ENCODE measurements around the gene SNX3.

Gene SNX3

DNA sequence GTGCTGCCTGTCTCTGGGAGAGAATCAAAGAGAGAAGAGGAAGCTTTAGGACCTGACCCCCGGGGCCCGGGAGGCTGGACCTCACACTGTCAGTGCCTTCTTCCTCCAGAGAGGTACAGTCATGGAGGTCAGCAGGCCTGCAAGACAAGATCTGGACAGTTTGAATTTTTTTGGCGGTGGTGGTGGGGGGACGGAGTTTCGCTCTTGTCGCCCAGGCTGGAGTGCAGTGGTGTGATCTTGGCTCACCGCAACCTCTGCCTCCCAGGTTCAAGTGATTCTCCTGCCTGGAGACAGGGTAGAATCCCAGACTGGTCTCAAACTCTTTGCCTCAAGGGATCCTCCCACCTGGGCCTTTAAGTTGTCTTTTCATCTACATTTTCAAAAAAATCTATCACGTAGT lies 60.7 kb downstream of the SNX3 start:
- DNase-seq, result no peak

DNA sequence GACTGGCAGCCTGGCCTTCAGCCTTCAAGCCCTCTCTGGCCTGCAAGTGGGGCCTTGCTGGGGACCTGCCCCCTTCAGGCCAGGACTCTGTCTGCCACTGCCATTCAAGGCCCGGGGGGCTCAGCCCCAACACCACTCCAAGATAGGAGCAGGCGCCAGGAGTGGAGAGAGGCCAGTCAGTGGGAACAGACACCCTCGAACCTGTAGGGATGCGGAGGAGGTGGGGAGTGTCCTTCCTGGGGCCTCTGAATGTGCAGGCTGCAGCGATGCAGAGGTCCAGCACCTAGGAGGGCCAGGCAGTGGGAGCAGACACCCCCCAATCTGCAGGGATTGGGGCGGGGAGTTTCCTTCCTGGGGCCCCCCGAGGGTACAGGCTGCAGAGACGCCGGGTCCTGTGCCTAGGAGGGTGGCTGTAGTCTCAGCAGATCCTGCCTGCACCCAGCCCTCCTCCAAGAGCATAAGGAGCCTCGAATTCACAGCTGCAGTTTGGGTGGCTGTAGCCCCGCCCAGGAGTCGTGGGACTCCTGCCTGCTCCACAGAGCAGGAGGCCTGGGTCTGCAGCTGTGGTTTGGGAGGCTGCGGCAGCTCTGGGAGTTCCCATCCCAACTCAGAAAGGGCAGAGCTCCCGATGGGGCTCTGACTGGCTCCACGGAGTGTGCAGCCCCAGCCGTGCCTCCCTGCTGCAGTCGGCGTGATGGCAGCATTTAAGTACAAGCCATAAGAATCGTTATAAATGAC lies 61.9 kb downstream of the SNX3 start:
- no peak for DNase-seq

DNA sequence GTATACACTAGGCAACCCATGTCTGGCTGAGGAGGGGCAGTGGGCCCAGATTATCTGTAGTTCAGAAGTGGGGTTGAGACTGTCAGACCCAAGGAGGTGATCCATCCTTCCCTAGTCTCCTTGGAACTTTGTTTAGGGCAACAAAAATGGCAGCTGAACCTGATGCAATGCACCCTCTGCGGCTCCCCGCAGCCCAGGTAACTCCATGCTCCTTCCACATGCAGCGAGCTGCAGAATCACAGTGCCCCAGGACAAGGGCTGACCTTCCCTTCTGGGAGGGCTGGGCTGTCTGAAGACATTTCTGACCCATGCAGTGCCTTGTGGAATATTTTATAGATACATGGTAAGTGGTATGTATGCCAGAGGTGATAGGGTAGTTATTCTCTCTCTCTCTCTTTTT lies 65.6 kb downstream of the SNX3 start:
- DNase-seq, result no peak

- no peak for DNase-seq
Observed at GRCh38 chr6:108194503-108194902, 66.3 kb downstream of the SNX3 start.

DNA sequence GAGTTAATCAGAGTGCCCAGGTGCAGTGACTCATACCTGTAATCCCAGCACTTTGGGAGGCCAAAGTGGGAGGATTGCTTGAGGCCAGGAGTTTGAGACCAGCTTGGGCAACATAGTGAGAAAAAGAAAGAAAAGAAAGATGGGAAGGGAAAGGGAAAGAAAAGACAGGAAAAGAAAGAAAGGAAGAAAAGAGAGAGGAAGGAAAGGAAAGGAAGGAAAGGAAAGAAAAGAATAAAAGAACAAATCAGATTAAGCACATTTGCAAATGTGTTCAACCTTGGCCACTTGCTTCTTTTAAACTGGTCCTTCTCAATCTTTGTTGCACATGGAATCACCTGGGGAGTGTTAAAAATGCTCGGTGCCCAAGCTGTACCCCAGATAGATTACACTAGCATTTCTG lies 67.0 kb downstream of the SNX3 start:
- no peak for DNase-seq

- DNase-seq, result no peak
Observed at GRCh38 chr6:108193131-108193530, 67.7 kb downstream of the SNX3 start.

DNA sequence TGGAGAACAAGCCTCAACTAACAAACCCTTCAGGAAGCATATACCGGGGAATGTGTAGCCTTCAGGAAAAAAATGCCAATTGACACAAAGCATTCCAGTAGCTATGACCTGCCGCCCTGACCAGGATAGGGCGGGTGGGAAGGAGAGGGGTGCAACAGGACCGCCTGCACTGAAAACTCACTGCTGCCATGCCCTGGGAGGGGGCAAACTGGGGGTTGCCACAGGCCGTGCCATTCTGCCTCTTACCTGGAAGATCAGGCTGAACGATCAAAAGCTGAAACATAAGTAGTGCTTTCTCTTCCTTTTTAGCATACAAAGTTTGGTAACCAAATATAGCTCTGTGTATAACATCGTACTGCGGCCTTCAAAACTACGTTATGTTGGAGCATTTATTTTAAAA lies 73.3 kb downstream of the SNX3 start:
- no peak for DNase-seq

DNA sequence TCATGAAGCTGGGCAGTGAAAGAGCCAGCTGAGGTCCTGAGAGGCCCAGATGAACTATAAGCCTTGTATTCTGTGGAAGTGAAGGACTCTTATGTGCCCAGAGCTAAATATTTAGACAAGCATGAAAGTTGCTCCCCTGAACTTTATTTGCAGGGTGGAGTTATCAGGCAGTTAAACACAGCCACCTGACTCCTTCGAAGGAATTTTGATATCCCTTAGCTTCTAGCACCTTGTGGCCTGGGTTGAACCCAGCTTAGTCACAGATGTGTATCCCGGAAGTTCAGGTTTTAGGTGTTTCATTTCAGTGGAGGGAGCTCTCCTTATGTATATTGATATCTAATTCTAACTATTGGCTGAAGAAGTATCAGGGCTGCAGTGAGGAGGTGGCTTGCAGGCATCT lies 74.6 kb downstream of the SNX3 start:
- DNase-seq, result no peak

- no peak for DNase-seq
Observed at GRCh38 chr6:108180776-108181175, 80.1 kb downstream of the SNX3 start.

DNA sequence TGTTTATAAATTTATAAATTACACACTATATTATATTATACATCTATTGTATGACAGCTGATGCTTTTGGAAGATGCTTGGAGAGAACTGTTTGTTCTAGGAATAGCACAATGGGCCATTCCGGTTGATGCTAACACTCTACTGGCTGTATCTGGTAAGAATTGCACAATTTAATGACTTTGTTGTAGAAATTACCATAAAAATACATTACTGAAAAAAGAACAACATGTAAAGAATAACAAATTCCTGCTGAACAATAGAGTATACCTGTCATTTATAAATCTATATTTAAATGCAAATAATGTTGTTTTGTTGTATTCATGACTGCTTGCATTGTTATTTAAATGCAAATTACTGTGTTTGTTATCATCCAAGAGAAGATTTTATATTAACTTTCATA lies 80.6 kb downstream of the SNX3 start:
- DNase-seq, result no peak

DNA sequence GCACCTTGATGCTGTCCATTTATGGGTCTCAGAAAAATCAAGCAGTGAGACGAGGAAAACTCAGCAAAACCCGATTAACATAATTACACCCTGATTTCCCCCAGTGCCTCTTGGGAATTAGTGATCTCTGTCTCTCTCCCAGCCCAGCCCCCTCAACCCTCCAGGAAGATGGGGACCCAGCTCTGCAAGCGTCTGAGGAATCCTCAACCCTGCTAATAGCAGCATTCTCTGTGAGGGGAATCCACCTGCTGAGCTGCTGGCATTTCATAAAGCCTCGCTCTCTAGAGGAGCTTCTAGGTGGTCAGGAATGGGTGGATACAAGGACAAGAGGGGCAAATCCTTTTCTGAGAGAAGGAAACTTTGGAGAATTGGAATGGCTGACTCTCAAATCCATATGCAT lies 81.1 kb downstream of the SNX3 start:
- DNase-seq, result no peak

- DNase-seq, result no peak
Observed at GRCh38 chr6:108176281-108177089, 84.4 kb downstream of the SNX3 start.

DNA sequence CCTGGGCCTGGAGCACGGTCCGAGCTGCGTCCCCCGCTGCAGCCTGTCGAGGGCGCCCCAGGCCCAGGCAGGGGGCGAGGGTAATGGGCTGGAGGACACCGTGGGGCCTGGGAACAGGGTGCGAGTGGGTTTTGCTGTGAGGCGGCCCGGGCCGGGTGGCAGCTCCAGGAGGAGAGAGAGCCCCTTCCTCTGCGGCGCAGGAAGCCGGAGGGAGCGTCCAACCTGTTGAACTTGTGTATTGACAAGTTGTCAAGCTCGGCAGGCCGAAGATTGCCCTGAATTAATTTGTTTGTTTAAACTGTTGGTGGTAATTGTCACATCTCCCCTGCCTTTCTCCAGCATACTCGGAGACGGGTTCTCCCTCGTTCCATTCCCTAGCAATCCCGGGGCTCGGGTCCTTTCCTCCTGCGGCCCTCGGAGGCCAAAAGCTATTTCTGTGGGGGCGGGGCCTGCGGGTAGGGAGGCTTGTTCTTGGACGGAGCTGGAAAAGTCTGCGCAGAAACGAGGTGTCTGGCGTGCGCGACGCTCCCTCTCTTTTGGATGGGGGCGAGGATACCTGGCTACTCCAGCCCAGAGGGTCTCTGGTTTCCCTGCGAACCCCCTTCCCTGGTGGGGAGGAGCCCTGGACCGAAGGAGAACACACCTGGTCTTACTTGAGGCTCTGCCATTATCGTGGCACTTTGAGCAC lies 85.1 kb downstream of the SNX3 start:
- no peak for DNase-seq

DNA sequence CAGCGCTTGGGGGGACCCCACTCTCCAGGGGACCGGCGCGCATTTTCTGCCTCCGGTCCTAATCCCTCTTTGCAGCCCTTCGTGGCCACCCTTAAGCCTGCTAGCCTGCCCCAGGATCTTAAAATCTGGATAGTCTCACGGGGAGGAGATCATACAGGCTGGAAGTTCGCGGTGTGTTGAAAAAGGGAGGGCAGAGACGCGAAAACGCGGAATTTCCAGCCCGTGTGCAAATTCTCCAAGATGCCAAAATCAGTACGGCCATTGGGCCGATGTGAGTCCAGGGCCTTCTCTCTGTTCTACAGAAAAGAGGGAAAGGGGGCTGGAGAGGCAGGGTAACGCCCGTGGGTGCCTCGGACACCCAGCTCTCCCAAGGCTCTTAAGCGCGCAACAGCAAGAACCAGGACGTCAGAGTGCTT lies 85.7 kb downstream of the SNX3 start:
- no peak for DNase-seq

DNA sequence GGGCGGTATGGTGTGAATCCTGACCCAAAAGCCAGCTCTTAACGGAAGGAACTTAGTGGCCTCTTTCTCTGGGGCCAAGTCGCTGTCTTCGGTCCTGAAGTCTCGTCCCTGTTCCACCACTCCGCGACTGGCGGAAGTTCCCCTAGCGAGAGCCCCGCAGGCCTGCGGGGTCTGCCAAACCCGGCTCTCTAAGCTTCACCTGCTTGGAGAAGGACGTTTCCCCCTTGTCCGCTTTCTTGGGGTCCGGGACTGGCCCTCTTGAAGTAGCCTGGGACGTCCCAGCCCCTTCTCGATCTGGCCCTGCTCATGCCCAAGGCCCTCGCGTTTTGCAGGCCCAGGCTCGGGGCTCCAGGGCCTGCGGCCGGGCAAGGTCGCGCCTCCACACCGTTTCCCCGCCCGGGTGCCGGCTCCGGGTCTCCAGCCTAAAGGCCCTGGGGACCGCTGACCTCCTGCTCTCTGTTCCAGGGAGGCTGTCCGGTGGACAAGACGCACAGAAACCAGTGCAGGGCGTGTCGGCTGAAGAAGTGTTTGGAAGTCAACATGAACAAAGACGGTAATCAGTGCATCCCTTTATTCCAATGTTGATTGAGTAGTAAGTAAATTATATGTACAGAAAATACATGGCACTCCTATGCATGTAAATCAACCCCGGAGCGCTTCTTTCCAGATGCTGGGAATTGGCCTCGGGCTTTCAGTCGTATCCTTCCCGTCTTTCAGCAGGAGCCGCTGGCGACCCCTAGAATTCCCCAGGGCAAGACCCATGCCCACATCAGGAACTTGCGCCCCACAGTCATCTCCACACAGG lies 86.3 kb downstream of the SNX3 start:
- DNase-seq, result no peak

DNA sequence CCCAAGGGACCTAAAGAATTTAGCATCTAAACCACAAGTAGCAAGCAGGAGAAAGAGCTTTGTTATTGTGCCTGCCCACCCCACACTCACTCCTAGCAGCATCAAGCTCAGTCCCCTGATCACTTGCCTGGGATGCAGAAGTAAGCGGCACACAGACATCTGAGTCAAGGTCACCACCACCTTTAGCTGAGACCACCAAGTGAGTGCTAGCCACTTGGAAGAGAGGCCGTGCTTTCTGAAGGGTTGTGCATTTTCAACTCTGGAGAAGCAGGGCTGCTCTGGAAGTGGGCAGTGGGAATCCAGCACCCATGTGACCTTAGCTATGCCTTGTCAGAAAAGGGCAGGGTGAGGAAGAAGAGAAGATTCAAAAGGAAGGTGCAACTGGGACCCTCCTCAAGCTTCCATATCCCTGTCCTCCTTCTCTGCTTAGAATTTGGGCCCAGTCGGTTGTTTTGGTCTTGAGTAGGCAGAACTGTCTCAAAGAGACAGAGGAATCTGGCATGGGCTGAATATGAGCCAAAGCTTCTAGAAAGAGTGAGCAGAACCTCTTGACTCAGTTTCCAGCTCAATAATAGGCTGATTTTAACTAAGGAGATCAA lies 88.8 kb downstream of the SNX3 start:
- DNase-seq, result no peak

DNA sequence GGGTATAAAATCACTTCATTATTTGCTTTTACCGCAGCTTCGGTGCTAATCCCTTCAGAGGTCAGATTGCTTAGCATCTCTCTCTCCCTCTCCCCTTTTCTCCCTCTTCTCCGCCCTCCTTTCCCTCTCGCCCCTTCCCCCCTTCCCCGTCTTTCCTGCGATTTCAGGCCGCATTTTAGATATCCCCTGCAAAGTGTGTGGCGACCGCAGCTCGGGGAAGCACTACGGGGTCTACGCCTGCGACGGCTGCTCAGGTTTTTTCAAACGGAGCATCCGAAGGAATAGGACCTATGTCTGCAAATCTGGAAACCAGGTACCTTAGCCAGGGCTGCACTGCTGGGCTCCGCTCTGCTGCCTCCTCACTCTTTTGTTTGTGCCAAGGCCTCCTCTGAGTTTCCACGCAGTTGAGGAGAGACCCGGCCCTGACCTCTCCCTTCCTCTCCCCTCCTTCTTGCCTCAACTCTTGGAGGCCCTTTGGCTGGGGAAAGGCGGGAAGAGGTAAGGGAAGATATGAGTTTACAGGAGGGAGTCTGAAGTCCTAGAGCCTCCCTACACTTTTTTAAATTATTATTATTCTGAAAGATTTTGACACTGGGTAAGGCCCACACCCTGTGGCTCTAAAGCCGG lies 89.4 kb downstream of the SNX3 start:
- no peak for DNase-seq

- no peak for DNase-seq
Observed at GRCh38 chr6:108170332-108171290, 90.2 kb downstream of the SNX3 start.

GRCh38 chr6:108169464-108170331 lies 91.1 kb downstream of the SNX3 start:
- DNase-seq, result no peak

Data from NCI-H2107 (cell line).